Ishikawa (cell line): Measurements from ENCODE around the gene FBLIM1.

ENCODE experiments used
- CEBPB ChIP-seq: IDR thresholded peaks from 2 replicates; pipeline ENCODE4 v1.6.1; 2012
- CREB1 ChIP-seq: IDR thresholded peaks from 2 replicates; pipeline ENCODE4 v1.6.1; 2012; ENCODE audit warnings: low read depth
- EGR1 ChIP-seq: IDR thresholded peaks from 2 replicates; pipeline ENCODE4 v1.6.1; 2012
- EP300 ChIP-seq: IDR thresholded peaks from 2 replicates; pipeline ENCODE4 v1.6.1; 2012; ENCODE audit warnings: borderline replicate concordance
- FOXM1 ChIP-seq: IDR thresholded peaks from 2 replicates; pipeline ENCODE4 v1.6.1; 2012; ENCODE audit warnings: low read depth, borderline replicate concordance
- NFIC ChIP-seq: IDR thresholded peaks from 2 replicates; pipeline ENCODE4 v1.6.1; 2012
- RAD21 ChIP-seq: IDR thresholded peaks from 2 replicates; pipeline ENCODE4 v1.6.1; 2012; ENCODE audit warnings: low read depth
- TAF1 ChIP-seq: IDR thresholded peaks from 2 replicates; pipeline ENCODE4 v1.6.1; 2012; ENCODE audit warnings: low read depth, mild to moderate bottlenecking
- TCF12 ChIP-seq: IDR thresholded peaks from 2 replicates; pipeline ENCODE4 v1.6.1; 2012; ENCODE audit warnings: low read depth
- TEAD4 ChIP-seq: IDR thresholded peaks from 2 replicates; pipeline ENCODE4 v1.6.1; 2012
- YY1 ChIP-seq: IDR thresholded peaks from 2 replicates; pipeline ENCODE4 v1.6.1; 2012; ENCODE audit warnings: low read depth
- ZBTB7A ChIP-seq: IDR thresholded peaks from 2 replicates; pipeline ENCODE4 v1.6.1; 2012; ENCODE audit warnings: low read depth
- TF ChIP-seq, protein P1 (sequence below): IDR thresholded peaks from 2 replicates; pipeline ENCODE4 v1.6.1; 2012; ENCODE audit warnings: low read depth, mild to moderate bottlenecking
- TF ChIP-seq, protein P2 (sequence below): IDR thresholded peaks from 2 replicates; pipeline ENCODE4 v1.6.1; 2012
- TF ChIP-seq, protein P3 (sequence below): IDR thresholded peaks from 2 replicates; pipeline ENCODE4 v1.6.1; 2012

FBLIM1 gene

DNA sequence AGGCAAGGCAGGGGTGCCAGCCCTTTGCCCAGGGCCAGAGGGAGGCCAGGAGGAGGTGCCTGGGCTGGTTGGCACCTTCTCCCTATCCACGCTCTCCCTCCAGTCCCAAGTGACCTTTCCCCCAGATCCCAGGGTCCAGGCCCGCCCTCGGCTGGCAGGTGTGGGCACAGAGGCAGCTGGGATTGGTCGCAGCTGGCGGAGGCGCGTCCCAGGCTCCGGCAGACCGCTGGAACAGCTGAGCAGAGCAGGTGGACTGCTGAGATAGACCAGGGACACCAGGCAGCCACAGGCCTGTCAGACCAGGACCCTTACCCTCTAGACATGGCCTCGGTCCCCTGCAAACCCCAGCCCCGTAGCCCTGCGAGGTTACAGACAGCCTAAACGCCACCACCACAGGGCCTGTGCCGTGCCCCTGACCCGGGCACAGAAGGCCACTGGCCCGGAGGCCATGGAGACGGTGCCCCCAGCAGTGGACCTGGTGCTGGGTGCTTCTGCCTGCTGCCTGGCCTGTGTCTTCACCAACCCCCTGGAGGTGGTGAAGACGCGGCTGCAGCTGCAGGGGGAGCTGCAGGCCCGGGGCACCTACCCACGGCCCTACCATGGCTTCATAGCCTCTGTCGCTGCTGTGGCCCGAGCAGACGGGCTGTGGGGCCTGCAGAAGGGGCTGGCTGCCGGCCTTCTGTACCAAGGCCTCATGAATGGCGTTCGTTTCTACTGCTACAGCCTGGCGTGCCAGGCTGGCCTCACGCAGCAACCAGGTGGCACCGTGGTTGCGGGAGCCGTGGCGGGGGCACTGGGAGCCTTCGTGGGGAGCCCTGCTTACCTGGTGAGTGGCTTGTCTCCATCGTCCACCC is 22.3 kb upstream of the FBLIM1 start, which contains the start of gene SLC25A34:
SLC25A34 (plus strand) TSS at position 221 of the 854 bp plus-strand sequence; CDS start at position 449, 228 bp downstream.
- TF ChIP-seq TEAD4 (no peak), TCF12 (peak; percentile 39; the same call in 1 of the 2 replicates), NFIC (0 out of 2 replicates have a peak, but pooled peaks have one; percentile 22), FOXM1 (no peak)

DNA sequence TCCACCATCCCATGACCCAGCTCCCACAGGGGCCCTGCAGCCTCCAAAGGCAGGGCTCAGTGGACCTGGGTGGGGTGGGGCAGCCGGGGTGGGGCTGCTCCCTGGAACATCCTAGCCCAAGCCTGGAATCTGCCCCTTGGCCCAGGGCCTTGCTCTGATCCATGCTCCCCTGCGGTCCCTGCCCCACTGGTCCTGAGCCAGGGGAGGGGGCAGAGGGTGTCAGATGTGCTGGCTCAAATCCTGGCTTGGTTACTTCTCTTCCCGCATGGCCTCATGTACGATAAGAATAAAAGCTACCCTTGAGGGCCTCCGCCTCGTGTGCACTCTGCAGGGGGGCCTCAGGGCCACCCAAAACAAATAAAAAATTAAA is 21.7 kb upstream of the FBLIM1 start:
- TF ChIP-seq TEAD4 (no peak), EGR1 (no peak), RAD21 (no peak), TAF1 (no peak), TCF12 (no peak), ZBTB7A (no peak), CEBPB (no peak), FOXM1 (no peak)
- TF ChIP-seq, protein P1, sequence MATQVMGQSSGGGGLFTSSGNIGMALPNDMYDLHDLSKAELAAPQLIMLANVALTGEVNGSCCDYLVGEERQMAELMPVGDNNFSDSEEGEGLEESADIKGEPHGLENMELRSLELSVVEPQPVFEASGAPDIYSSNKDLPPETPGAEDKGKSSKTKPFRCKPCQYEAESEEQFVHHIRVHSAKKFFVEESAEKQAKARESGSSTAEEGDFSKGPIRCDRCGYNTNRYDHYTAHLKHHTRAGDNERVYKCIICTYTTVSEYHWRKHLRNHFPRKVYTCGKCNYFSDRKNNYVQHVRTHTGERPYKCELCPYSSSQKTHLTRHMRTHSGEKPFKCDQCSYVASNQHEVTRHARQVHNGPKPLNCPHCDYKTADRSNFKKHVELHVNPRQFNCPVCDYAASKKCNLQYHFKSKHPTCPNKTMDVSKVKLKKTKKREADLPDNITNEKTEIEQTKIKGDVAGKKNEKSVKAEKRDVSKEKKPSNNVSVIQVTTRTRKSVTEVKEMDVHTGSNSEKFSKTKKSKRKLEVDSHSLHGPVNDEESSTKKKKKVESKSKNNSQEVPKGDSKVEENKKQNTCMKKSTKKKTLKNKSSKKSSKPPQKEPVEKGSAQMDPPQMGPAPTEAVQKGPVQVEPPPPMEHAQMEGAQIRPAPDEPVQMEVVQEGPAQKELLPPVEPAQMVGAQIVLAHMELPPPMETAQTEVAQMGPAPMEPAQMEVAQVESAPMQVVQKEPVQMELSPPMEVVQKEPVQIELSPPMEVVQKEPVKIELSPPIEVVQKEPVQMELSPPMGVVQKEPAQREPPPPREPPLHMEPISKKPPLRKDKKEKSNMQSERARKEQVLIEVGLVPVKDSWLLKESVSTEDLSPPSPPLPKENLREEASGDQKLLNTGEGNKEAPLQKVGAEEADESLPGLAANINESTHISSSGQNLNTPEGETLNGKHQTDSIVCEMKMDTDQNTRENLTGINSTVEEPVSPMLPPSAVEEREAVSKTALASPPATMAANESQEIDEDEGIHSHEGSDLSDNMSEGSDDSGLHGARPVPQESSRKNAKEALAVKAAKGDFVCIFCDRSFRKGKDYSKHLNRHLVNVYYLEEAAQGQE = no peak

DNA sequence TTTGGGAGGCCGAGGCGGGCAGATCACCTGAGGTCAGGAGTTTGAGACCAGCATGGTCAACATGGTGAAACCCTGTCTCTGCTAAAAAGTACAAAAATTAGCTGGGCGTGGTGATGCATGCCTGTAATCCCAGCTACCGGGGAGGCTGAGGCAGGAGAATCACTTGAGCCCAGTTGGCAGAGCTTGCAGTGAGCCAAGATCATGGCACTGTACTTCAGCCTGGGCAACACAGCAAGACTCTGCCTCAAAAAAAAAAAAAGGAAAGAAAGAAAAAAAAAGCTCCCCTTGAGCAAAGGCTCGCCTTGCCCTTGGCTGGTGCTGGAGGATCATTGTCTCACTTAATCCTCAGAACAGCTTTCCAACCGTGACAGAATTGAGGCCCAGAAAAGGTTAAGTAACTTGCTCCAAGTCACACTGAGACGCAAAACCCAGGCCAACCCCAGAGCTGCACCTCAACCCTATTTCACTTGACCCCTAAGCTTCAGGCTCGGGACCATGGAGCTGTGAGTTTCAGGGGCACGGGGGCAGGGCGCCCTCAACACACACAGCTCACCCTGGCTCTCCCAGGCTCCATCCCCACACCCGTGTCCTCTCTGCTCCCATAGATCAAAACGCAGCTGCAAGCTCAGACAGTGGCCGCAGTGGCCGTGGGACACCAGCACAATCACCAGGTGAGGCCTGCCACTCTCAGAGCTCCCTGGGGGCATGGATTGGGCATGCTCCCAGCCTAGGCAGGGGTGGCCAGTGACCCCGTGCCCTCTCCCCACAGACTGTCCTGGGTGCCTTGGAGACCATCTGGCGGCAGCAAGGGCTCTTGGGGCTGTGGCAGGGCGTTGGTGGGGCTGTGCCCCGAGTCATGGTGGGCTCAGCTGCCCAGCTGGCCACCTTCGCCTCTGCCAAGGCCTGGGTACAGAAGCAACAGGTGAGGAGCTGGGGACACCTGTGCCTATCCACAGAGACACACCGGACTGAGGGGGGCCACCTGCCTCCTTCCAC is 21.0 kb upstream of the FBLIM1 start:
- no peak for TF ChIP-seq EP300
- TF ChIP-seq YY1 = no peak
- no peak for TF ChIP-seq TAF1

DNA sequence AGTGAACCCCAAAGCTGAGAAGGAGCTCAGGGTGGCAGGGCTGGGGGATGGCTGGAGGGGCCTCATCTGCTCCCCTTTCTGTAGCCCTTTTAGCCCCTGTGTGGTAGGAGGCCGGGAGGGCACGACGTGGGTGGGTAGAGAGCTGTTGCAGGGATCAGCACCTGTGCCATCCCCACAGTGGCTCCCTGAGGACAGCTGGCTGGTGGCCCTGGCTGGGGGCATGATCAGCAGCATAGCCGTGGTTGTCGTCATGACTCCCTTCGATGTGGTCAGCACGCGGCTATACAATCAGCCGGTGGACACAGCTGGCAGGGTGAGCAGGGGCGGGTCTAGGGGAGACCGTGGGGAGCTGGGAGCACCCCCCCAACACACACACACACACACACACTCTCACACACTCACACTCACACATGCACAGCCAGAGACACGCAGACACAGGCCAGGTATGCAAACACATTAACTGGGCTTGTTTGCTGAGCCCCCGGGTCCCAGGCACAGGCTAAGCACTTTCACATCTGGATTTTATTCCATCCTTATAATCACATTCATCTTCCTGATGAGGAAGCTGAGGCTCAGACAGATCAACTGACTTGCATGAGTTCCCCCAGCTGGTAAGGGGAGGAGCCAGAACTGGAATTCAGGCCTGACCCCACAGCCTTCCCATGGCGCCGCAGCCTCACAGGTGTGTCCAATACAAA is 20.0 kb upstream of the FBLIM1 start:
- TF ChIP-seq CEBPB = no peak
- TF ChIP-seq YY1 = no peak
- TF ChIP-seq, protein P2, sequence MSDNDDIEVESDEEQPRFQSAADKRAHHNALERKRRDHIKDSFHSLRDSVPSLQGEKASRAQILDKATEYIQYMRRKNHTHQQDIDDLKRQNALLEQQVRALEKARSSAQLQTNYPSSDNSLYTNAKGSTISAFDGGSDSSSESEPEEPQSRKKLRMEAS = no peak
- no peak for TF ChIP-seq TEAD4
- no peak for TF ChIP-seq NFIC
- no peak for TF ChIP-seq CREB1
- no peak for TF ChIP-seq ZBTB7A
- TF ChIP-seq, protein P3, sequence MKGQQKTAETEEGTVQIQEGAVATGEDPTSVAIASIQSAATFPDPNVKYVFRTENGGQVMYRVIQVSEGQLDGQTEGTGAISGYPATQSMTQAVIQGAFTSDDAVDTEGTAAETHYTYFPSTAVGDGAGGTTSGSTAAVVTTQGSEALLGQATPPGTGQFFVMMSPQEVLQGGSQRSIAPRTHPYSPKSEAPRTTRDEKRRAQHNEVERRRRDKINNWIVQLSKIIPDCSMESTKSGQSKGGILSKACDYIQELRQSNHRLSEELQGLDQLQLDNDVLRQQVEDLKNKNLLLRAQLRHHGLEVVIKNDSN = no peak
- no peak for TF ChIP-seq RAD21
- TF ChIP-seq EP300 = no peak
- no peak for TF ChIP-seq EGR1
- no peak for TF ChIP-seq TCF12
- TF ChIP-seq, protein P1 = no peak
- TF ChIP-seq FOXM1 = no peak

DNA sequence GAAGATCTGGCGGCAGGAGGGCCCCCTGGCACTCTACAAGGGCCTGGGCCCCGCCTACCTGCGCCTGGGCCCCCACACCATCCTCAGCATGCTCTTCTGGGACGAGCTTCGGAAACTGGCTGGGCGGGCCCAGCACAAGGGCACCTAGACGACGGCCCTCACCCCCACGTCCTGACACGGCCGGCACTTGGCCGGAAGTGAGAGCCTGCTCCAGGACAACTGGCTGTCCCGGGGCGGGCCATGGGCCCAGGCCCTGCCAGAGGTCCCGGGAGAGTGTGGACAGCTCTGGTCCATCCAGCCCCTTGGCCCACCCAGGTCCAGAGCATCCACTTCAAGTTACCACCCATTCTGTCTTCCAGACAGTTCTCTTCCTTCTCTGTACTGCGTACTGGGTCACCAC is 19.3 kb upstream of the FBLIM1 start:
- no peak for TF ChIP-seq ZBTB7A
- TF ChIP-seq TEAD4 = no peak
- no peak for TF ChIP-seq EGR1
- TF ChIP-seq, protein P2 = no peak
- no peak for TF ChIP-seq YY1
- no peak for TF ChIP-seq CREB1
- TF ChIP-seq, protein P1 = no peak
- TF ChIP-seq NFIC = no peak
- TF ChIP-seq TCF12 = no peak
- TF ChIP-seq CEBPB = no peak
- no peak for TF ChIP-seq EP300
- TF ChIP-seq TAF1 = no peak
